ENCODE measurements around the gene ACOXL. TPM values are rescaled to one million over a fixed set of nuclear protein-coding genes. Genes with fewer than 3 reads are reported as not detected.

ACOXL gene
- total and polyA plus RNA-seq, 4 donors: 4.4 to 32.8 (median 12.2) TPM

DNA sequence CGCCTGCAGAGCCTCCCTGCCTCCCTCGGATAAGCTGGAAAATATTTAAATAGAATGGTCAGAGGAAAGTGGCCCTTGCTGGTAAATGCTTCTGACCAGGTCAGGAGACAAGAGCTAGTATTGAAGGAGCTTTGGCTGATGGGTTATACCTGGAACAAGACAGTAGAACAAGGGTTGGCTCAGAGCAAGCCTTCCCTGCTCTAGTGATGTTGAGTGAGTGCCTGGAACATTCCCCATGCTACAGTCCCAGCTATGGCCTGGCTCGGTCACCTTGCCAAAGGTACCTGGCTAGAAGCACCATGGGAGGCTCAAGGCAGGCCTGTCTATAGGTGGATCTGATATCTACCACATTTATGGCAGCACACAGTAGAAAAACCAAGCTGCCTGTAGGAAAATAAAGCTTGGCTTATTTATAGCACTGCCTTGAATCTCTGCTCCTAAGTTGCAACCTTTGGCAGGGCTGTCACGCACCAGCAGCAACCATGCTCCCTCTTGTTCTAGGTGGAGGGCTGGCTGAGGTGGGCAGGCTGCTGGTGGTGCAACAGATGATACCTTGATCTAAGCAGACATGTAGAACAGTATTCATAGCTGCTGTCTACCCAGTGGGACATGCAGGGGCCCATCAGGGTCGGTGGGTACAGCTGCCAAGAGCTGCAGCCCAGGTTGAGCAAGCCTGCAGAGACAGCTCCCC, 321.6 kb downstream of the ACOXL start:
- Histone ChIP-seq H3K4me1 (ENCODE audit: control insufficient read depth in 5 of 5, insufficient read depth in 5 of 5, low read length in 5 of 5) (peaks cover 0 to 9% (median 0%) of the 10 kb centered on the region in 5 donors), H3K4me3 (no peak overlapping the region), H3K27me3 (ENCODE audit: control insufficient read depth in 3 of 3, insufficient read depth in 3 of 3, low read length in 2 of 3) (no peaks in the 10 kb centered on the region), H3K9ac (ENCODE audit: insufficient read depth in 1 of 2, low read length in 2 of 2) (no peak overlapping the region), H3K36me3 (ENCODE audit: control insufficient read depth in 4 of 4, insufficient read depth in 4 of 4, low read length in 4 of 4) (no peaks in the 10 kb centered on the region), H3K27ac (ENCODE audit: low read depth in 1 of 2, low read length in 1 of 2) (no peak overlapping the region), H3K9me3 (ENCODE audit: control insufficient read depth in 4 of 4, insufficient read depth in 3 of 4, low read length in 3 of 4) (no peaks in the 10 kb centered on the region)
- WGBS, 2 donors: 91 to 95% methylated on average over 5 of the region's 5 CpGs
- ATAC-seq (ENCODE audit: insufficient read depth, low FRiP score) (no peak), DNase-seq (no peak)
- TF ChIP-seq, protein P1, sequence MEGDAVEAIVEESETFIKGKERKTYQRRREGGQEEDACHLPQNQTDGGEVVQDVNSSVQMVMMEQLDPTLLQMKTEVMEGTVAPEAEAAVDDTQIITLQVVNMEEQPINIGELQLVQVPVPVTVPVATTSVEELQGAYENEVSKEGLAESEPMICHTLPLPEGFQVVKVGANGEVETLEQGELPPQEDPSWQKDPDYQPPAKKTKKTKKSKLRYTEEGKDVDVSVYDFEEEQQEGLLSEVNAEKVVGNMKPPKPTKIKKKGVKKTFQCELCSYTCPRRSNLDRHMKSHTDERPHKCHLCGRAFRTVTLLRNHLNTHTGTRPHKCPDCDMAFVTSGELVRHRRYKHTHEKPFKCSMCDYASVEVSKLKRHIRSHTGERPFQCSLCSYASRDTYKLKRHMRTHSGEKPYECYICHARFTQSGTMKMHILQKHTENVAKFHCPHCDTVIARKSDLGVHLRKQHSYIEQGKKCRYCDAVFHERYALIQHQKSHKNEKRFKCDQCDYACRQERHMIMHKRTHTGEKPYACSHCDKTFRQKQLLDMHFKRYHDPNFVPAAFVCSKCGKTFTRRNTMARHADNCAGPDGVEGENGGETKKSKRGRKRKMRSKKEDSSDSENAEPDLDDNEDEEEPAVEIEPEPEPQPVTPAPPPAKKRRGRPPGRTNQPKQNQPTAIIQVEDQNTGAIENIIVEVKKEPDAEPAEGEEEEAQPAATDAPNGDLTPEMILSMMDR (IDR thresholded peaks at IDR 0.05; ENCODE audit: control extremely low read depth, extremely low read depth): no peak

DNA sequence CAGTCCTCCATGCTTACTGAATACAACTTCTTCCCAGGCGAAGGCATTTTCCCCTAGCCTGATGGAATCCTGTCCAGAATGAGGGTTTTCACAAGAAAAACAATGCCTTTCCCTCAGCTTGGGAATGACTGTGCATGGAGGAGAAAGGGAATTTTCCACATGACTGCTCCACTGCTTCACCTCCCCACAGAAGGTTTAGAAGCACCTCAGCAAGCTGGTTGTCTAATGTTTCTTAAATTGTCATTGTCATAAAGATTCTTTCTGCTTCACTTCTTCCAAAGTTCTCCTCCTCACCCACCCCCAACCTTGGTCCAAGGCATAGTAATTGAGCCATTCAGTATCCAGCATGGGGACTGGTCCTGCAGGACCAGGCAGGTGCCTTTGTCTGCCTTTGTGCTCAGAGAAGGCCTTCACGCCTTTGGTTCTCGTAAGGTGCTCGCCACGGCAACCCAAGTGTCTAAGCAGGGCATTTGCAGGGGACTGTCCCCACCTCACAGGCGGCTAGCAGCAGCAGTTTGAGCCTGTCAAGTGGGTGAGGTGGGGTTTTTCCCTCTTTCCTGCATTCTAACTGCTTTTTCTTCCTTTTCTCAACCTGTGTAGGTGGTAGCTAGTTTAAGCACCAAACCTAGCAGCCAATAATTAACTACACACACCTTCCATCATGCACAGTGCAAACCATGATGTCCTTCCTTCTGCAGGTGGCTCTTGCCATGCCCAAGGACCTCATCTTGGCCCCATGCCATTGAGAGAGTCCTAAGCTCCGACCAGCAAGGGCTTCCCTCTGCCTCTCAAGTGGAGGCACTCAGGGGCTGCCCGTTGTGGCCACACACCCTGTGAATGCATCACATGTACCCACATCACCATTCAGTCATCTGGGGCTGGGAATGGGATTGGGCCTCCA, 322.7 kb downstream of the ACOXL start:
- ATAC-seq (ENCODE audit: insufficient read depth, low FRiP score) (no peak), DNase-seq (no peak)
- H3K36me3 ChIP-seq (ENCODE audit: control insufficient read depth in 4 of 4, insufficient read depth in 4 of 4, low read length in 4 of 4): no peaks in the 10 kb centered on the region
- H3K4me3 ChIP-seq: no peak overlapping the region
- peaks cover 0 to under 1% (median 0%) of the 10 kb centered on the region in 5 donors for H3K4me1 ChIP-seq (ENCODE audit: control insufficient read depth in 5 of 5, insufficient read depth in 5 of 5, low read length in 5 of 5)
- H3K27ac ChIP-seq (ENCODE audit: low read depth in 1 of 2, low read length in 1 of 2): no peak overlapping the region
- WGBS, 2 donors: 77 to 82% methylated on average over 8 of the region's 8 CpGs
- H3K9ac ChIP-seq (ENCODE audit: insufficient read depth in 1 of 2, low read length in 2 of 2): no peak overlapping the region
- peaks cover 0 to 3% (median 1%) of the 10 kb centered on the region in 4 donors for H3K9me3 ChIP-seq (ENCODE audit: control insufficient read depth in 4 of 4, insufficient read depth in 3 of 4, low read length in 3 of 4)
- H3K27me3 ChIP-seq (ENCODE audit: control insufficient read depth in 3 of 3, insufficient read depth in 3 of 3, low read length in 2 of 3): no peaks in the 10 kb centered on the region
- TF ChIP-seq, protein P1 (IDR thresholded peaks at IDR 0.05; ENCODE audit: control extremely low read depth, extremely low read depth): no peak

DNA sequence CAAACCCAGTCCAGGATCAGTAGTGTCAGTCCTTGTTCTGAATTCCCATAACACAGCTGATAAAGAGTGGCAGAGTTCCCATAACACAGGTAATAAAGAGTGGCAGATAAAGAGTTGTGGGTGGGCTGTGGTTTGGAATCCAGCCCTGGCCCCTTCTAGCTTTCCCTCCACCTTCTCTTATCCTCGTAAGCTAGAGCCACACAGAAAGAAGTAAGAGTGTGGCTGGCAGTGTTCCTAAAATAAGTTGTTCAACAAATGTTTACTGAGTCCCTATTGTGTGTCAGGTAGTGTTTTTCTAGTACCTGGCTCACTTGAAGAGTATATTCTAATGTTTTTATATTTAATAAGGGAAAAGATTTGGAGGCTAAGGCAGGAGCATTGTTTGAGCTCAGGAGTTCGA, 323.4 kb downstream of the ACOXL start:
- ATAC-seq (ENCODE audit: insufficient read depth, low FRiP score) (no peak), DNase-seq (peak in 1 of 3 donors; percentile 21)
- H3K27me3 ChIP-seq (ENCODE audit: control insufficient read depth in 3 of 3, insufficient read depth in 3 of 3, low read length in 2 of 3): no peaks in the 10 kb centered on the region
- peaks cover 0 to 2% (median 0%) of the 10 kb centered on the region in 4 donors for H3K36me3 ChIP-seq (ENCODE audit: control insufficient read depth in 4 of 4, insufficient read depth in 4 of 4, low read length in 4 of 4)
- TF ChIP-seq, protein P1 (IDR thresholded peaks at IDR 0.05; ENCODE audit: control extremely low read depth, extremely low read depth): no peak
- H3K9me3 ChIP-seq (ENCODE audit: control insufficient read depth in 4 of 4, insufficient read depth in 3 of 4, low read length in 3 of 4): peaks cover 0 to 7% (median 2%) of the 10 kb centered on the region in 4 donors
- WGBS, 2 donors: 61 to 76% methylated on average over 2 of the region's 2 CpGs
- no peaks in the 10 kb centered on the region for H3K4me1 ChIP-seq (ENCODE audit: control insufficient read depth in 5 of 5, insufficient read depth in 5 of 5, low read length in 5 of 5)
- H3K27ac ChIP-seq (ENCODE audit: low read depth in 1 of 2, low read length in 1 of 2): no peak overlapping the region
- H3K4me3 ChIP-seq: no peak overlapping the region
- H3K9ac ChIP-seq (ENCODE audit: insufficient read depth in 1 of 2, low read length in 2 of 2): no peak overlapping the region

All from lung (tissue), 12 donors.